ENCODE results near the gene EIPR1. TPM values are rescaled to one million over a fixed set of nuclear protein-coding genes. Genes with fewer than 3 reads are reported as not detected.

The EIPR1 gene
- polyA plus RNA-seq, 2 of the 4 experiments (the other 2 are of a cell fraction), result 55.0 to 65.0 TPM

GRCh38 chr2:3233877-3234276, 143.7 kb downstream of the EIPR1 start (continued):
- TF ChIP-seq POLR2AphosphoS2 (conservative IDR thresholded peaks at IDR 0.05; ENCODE audit: low read length), result no peak
- no peak for TF ChIP-seq NFE2L2 (conservative IDR thresholded peaks at IDR 0.05; ENCODE audit: low read length)
- TF ChIP-seq EP300 (IDR thresholded peaks at IDR 0.05), result no peak
- no peak for TF ChIP-seq USF2 (IDR thresholded peaks at IDR 0.05)
- no peak for TF ChIP-seq RNF2 (IDR thresholded peaks at IDR 0.05; ENCODE audit: borderline replicate concordance, low read depth)
- no peak for TF ChIP-seq TFCP2L1 (CRISPR knock-in tag; IDR thresholded peaks at IDR 0.05)
- TF ChIP-seq BCL3 (IDR thresholded peaks at IDR 0.05), result no peak
- TF ChIP-seq HOXB13 (CRISPR knock-in tag; IDR thresholded peaks at IDR 0.05; ENCODE audit: low read depth), result no peak

DNA sequence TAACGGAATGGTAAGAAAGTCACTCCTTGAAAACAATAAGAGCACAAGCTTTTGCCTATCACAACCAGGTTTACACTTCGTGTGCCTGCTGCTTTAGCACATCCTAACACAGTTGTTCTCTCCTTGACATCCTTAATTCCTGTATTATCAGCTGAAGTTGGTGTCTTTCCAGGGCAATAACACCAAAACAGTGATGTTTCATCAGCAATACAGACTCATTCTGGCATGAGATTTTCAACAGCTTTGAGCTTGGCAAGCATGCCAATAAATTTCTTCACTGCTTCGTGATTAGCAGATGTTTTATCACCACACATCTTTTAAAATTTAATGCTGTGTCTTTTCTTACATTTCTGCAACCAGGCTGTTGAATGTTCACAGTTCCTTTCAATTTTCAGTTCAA, 148.4 kb downstream of the EIPR1 start:
- H3K9me3 ChIP-seq, result no peaks in the 10 kb centered on the region
- FAIRE-seq, result no peak
- H3K4me2 ChIP-seq, result no peak overlapping the region
- no peak overlapping the region for H3K4me3 ChIP-seq
- no peak for ATAC-seq
- 90% methylated on average over 3 of the region's 3 CpGs for WGBS (ENCODE audit: missing lambda C conversion rate)
- H3K4me1 ChIP-seq, result no peaks in the 10 kb centered on the region
- CTCF ChIA-PET, result interaction anchor here (0.6 to 0.8 kb wide), 2 partner anchors 12 to 65 kb away, joined by 3 to 4 read pairs; no protein-coding TSS in a partner anchor
- H3K27ac ChIP-seq, result no peak overlapping the region
- TF ChIP-seq PHF8 (IDR thresholded peaks at IDR 0.05; ENCODE audit: borderline replicate concordance, low read depth) (no peak), KDM1A (IDR thresholded peaks at IDR 0.05; ENCODE audit: low read depth) (no peak), TFCP2L1 (CRISPR knock-in tag; IDR thresholded peaks at IDR 0.05) (no peak)
- no peak for DNase-seq (ENCODE audit: low read depth in 1 of 2, low spot score in 1 of 2)
- POLR2A ChIA-PET, result no interaction called here

- TF ChIP-seq CEBPB (IDR thresholded peaks at IDR 0.05), result no peak
- no peak for TF ChIP-seq CHD2 (IDR thresholded peaks at IDR 0.05; ENCODE audit: low read length, partially characterized antibody)
- TF ChIP-seq RAD21 (conservative IDR thresholded peaks at IDR 0.05 in 1 of 2, IDR thresholded peaks at IDR 0.05 in 1 of 2), result no peak
- no peak for TF ChIP-seq TFCP2L1 (CRISPR knock-in tag; IDR thresholded peaks at IDR 0.05)
- TF ChIP-seq CBX2 (IDR thresholded peaks at IDR 0.05; ENCODE audit: borderline replicate concordance, low read depth), result no peak
- no peak for TF ChIP-seq EHF (CRISPR knock-in tag; IDR thresholded peaks at IDR 0.05)
- no peak for TF ChIP-seq HOXA7 (CRISPR knock-in tag; IDR thresholded peaks at IDR 0.05)
- no peak for TF ChIP-seq JUNB (IDR thresholded peaks at IDR 0.05)
- TF ChIP-seq HMGXB4 (CRISPR knock-in tag; IDR thresholded peaks at IDR 0.05; ENCODE audit: borderline replicate concordance), result no peak
- TF ChIP-seq KDM5A (IDR thresholded peaks at IDR 0.05), result no peak
- TF ChIP-seq RARB (CRISPR knock-in tag; IDR thresholded peaks at IDR 0.05), result no peak
- TF ChIP-seq, protein P1, sequence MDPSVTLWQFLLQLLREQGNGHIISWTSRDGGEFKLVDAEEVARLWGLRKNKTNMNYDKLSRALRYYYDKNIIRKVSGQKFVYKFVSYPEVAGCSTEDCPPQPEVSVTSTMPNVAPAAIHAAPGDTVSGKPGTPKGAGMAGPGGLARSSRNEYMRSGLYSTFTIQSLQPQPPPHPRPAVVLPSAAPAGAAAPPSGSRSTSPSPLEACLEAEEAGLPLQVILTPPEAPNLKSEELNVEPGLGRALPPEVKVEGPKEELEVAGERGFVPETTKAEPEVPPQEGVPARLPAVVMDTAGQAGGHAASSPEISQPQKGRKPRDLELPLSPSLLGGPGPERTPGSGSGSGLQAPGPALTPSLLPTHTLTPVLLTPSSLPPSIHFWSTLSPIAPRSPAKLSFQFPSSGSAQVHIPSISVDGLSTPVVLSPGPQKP (IDR thresholded peaks at IDR 0.05; ENCODE audit: low read depth, low read length), result no peak
- TF ChIP-seq MAZ (IDR thresholded peaks at IDR 0.05; ENCODE audit: borderline replicate concordance, low read depth, low read length), result no peak
- POLR2A ChIA-PET, result no interaction called here
- FAIRE-seq, result no peak
- no peak overlapping the region for H3K27ac ChIP-seq
- WGBS (ENCODE audit: missing lambda C conversion rate), result 81% methylated on average over 9 of the region's 9 CpGs
- DNase-seq (ENCODE audit: low read depth in 1 of 2, low spot score in 1 of 2), result no peak
- no peaks in the 10 kb centered on the region for H3K4me1 ChIP-seq
- CTCF ChIA-PET, result interaction anchor here (1.2 to 1.5 kb wide), 2 partner anchors 17 to 79 kb away, joined by 3 to 4 read pairs; no protein-coding TSS in a partner anchor
- H3K4me3 ChIP-seq, result no peak overlapping the region
- peaks cover 7% of the 10 kb centered on the region; the same call in 1 of the 3 replicates for H3K9me3 ChIP-seq
- no peak overlapping the region for H3K4me2 ChIP-seq
- no peak for ATAC-seq
Observed at GRCh38 chr2:3224681-3225080, 152.9 kb downstream of the EIPR1 start.
